IPS DF 19.7 (cell line): Measurements from ENCODE around the gene SMURF2.
"Not testable (repeated sequence)": the region's sequence is repeated elsewhere in the genome, so short reads cannot be mapped to it uniquely, and the experiment has no call there.

ENCODE experiments used
- DNase-seq: peaks from one replicate; pipeline ENCODE4 v3.0.0-alpha.2; 2013; ENCODE audit warnings: low read depth, low spot score

Gene SMURF2

GRCh38 chr17:64661976-64662773 lies at the start of gene SMURF2:
Gene SMURF2 (minus strand): TSS chr17:64662307. CDS start chr17:64661880, 427 bp downstream.
- no peak for DNase-seq

- no peak for DNase-seq
Measured at GRCh38 chr17:64709481-64709880, 47.4 kb upstream of the SMURF2 start.

DNA sequence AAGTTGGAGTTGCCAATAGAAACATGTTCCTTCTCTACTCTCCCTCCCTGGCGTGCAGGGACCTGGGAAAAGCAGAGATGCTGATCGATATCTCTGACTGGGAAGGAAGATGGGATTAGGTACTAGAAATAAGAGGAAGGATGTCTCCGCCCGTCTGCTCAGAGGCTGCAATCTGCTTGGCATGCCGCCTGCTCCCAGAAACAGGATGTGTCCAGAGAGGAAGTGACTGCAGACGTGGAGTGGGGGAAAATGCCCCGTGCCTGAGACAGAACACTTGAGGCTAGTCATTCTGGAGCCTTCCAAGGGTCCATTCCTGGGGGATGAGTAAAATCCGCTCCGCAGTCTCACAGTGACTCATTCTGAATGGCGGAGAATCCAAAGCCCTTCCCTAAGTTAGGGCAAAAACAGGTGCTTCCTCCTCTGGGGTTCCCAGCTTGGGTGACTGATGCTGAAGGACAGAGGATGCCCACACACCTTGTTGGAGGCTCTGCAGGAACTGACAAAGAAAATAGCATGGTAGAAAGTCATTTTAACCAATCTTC lies 45.0 kb upstream of the SMURF2 start:
- no peak for DNase-seq

GRCh38 chr17:64706224-64707049 lies 44.3 kb upstream of the SMURF2 start:
- DNase-seq: no peak

GRCh38 chr17:64702815-64703214 lies 40.7 kb upstream of the SMURF2 start:
- DNase-seq: no peak

DNA sequence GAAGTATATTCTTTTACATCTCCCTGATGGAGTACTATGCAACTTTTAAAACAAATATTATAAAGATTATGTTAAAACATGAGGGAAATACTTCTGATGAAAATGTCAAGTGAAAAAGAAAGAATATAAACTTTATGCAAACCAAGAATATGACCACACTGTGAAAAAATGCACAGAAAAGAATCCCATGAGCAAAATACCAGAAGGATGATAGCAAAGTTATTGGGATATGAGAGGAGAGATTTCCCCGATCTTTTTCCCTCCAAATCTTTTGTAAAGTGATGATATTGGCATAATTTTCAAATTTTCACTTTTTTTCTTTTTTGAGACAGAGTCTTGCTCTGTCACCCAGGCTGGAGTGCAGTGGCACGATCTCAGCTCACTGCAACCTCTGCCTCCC lies 36.6 kb upstream of the SMURF2 start:
- DNase-seq: no peak

DNA sequence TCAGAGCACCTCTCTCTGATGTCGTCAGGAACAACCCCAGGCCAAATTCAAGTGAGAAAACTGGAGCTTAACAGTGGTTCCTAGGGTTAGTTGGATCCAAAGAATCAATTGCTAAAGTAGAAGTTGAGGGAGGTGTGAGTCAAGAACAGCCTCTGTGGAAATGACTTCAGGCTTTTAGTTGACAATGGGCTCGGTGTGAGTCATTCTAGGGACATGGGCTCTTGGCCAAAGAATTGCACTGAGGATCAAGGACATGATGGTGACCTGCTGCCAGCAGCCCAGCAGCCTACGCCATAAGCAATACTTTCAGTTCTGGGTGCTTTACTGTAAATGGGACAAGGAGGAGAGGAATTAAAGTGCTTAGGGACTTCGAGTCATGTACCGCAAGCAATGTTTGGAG lies 32.1 kb upstream of the SMURF2 start:
- DNase-seq: no peak

DNA sequence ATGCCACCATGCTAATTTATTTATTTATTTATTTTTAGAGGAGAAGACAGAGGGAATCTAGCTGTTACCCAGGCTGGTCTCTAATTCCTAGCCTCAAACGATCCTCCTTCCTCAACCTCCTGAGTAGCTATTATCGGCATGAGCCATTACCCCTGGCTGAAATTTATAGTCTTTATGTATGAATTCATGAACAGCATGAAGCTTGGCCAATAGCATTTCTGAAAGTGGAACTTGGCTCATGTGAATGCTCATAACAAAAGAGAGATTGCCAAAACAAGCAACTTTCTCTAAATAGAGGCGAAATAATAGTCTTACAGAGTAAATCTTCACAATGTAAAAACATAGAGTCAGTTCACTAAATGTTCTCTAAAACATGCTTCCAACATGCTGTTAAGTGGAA lies 30.1 kb upstream of the SMURF2 start:
- DNase-seq: no peak

- no peak for DNase-seq
Measured at GRCh38 chr17:64689106-64689505, 27.0 kb upstream of the SMURF2 start.

- no peak for DNase-seq
Measured at GRCh38 chr17:64688481-64688880, 26.4 kb upstream of the SMURF2 start.

- no peak for DNase-seq
Measured at GRCh38 chr17:64687961-64688360, 25.9 kb upstream of the SMURF2 start.

DNA sequence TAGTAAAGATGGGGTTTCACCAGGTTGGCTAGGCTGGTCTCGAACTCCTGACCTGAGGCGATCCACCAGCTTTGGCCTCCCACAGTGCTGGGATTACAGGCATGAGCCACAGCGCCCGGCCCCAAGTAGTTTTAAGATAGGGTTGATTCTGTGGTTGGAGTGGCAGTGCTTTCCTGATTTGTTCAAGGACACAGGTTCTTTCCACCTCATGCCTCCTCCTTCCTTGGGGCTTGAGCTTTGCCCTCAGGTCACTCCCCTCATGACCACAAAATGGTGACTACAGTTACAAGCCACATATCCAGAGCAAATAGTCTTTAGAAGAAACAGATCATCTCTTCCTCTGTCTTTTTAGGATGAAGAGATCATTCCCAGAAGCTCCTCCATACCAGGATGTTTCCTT lies 25.3 kb upstream of the SMURF2 start:
- no peak for DNase-seq

GRCh38 chr17:64686705-64687104 lies 24.6 kb upstream of the SMURF2 start:
- no peak for DNase-seq

- DNase-seq: no peak
Measured at GRCh38 chr17:64685705-64686104, 23.6 kb upstream of the SMURF2 start.

DNA sequence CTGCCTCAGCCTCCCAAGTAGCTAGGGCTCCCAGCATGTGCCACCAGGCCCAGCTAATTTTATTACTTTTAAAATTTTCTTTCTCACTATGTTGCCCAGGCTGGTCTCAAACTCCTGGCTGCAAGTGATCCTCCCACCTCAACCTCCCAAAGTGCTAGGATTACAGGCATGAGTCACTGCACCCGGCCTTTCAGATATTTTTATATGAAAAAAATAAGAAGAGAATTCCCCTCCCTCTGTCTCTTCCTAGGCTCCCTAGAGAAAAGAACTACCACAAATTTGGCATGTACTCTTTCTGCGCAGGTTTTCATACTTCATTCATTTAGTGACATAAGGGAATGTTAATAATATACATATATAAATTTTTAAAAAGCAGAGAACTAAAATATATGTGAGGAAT lies 21.7 kb upstream of the SMURF2 start:
- no peak for DNase-seq

DNA sequence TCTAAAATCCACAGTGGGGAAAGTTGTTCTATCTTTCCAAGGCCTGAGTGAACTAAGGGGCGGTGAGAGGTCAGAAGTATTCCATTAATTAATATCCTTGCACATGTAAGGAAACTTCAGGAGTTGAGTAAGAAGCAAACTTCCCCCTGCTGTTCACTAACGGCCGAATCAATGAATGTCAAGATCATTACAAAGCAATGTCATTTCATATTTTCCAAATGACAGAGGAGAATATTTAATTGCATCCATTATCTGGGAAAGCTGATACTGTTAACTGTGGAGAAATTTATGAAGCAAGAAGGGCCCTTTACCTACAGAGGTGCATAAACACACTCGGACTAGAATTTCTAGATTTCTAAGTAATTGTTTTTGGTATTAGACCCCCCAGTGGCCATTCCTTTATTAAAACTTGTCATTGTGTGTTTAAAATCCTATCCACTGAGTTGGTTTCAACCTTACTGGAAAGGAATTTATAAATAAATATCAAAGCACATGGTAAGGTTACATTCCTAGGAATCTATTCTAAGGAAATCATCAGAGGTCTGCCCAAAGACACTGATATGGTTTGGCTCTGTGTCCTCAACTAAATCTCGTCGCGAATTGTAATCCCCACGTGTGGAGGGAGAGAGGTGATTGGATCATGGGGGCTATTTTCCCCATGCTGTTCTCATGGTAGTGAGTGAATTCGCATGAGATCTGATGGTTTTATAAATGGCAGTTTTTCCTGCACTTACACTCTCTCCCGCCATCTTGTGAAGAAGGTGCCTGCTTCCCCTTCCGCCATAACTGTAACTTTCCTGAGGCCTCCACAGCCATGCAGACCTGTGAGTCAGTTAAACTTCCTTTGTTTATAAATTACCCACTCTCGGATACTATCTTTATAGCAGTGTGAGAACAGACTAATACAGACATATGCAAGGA lies 20.4 kb upstream of the SMURF2 start:
- no peak for DNase-seq

- DNase-seq: no peak
Measured at GRCh38 chr17:64679710-64680216, 17.7 kb upstream of the SMURF2 start.

- no peak for DNase-seq
Measured at GRCh38 chr17:64676763-64677162, 14.7 kb upstream of the SMURF2 start.

DNA sequence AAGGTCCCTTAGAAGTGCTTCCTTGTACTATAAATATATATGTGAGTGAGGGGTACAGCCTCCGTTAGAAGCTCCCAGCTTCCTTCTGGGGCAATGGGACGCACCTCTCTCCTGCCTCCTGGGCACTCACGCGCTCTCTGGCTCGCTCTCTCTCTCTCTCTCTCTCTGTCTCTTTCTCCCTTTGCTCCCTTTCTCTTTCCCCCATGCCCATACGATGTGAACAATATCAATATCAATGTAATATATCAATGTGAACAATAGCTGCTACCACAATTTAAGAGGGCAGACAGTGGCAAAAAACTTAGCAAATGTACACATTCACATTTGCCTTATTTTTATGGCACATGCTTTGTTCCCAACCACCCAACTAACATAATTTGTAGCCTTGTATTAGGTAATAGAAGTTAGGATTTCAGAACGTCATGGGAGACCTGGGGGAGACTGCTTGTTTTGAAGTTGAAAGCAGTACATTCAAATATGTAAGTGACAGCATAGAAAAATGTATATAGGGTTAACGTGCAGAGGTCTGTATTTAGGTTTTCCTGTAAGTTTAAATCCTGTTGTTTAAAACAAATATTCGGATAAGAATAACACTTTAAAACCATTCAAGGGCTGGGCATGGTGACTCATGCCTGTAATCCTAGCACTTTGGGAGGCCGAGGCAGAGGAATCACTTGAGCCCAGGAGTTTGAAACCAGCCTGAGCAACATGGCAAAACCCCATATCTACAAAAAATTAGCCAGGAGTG lies 8.9 kb upstream of the SMURF2 start:
- not testable (repeated sequence) for DNase-seq
